SK-N-MC (cell line): Measurements from ENCODE around the gene ARMC9.

Experiments used
- EZH2 ChIP-seq: fragments of 200-600 bp; sonication (generic); IDR thresholded peaks from one replicate; pipeline ENCODE4 v1.6.1; 2017; ENCODE audit warnings: antibody characterized with exemption
- POLR2AphosphoS5 ChIP-seq: IDR thresholded peaks from 2 replicates; pipeline ENCODE4 v1.6.1; 2012; ENCODE audit warnings: mild to moderate bottlenecking, low read depth, low read length, borderline replicate concordance

- TF ChIP-seq POLR2AphosphoS5 = no peak
- TF ChIP-seq EZH2 = no peak
Observed at GRCh38 chr2:231336236-231336635, 137.8 kb downstream of the ARMC9 start.
